GM10266 (cell line): ENCODE results near the gene SYNPO.

ENCODE experiments used
- DNase-seq: peaks from one replicate; pipeline ENCODE4 v3.0.0; 2012; ENCODE audit errors: extremely low spot score
- CTCF ChIP-seq: IDR thresholded peaks from 2 replicates; pipeline ENCODE4 v1.5.1; 2012; ENCODE audit warnings: mild to moderate bottlenecking, low read depth; ENCODE audit not compliant: control insufficient read depth, insufficient read depth; ENCODE audit errors: missing control alignments

SYNPO gene

GRCh38 chr5:150603491-150603890 lies 37.0 kb upstream of the SYNPO start:
- DNase-seq = no peak
- no peak for TF ChIP-seq CTCF

- no peak for DNase-seq
- TF ChIP-seq CTCF = no peak
These were observed 36.5 kb upstream of the SYNPO start for GRCh38 chr5:150604010-150604409.

- DNase-seq = no peak
- no peak for TF ChIP-seq CTCF
These were observed 35.5 kb upstream of the SYNPO start for GRCh38 chr5:150604894-150605440.

- no peak for TF ChIP-seq CTCF
- DNase-seq = no peak
These were observed 34.9 kb upstream of the SYNPO start for GRCh38 chr5:150605546-150605945.

GRCh38 chr5:150606476-150606875 lies 34.0 kb upstream of the SYNPO start:
- TF ChIP-seq CTCF = no peak
- no peak for DNase-seq

DNA sequence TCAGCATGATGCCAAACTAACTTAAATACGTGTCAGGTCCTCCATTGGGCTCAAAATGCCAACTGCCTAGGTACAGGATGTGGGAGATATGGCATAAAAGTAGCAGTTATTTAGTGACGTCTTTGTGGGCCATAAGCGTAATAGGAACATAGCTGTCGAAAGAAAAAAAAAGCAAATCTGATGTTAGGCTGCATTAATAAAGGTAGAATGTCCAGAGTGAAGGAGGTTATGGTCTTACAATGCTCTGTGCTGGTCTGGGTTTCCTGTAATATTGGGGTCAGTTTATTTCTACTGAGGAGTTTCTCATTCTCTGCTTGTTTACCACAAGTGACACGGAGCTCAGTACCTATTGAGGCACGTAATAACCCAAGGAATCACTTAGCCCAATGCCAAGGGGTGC lies 33.4 kb upstream of the SYNPO start:
- TF ChIP-seq CTCF = no peak
- DNase-seq = no peak

DNA sequence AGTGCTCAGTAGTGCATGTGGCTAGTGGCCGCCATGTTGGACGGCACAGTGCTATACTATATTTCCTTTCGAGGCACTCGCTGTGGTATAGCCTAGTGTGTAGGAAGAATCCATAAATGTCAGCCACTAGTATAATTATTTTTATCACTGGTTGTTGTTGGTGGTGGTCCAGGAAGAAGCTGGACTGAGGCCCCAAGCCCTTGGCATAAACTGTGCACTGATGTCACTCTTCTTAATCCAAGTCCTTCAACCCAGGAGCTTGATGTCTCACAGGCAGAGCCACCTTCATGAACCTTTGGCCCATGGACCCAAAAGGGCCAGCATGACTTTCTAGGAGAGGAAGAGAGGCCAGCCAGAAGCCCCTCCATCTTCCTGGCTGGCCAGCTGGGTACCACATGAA lies 32.5 kb upstream of the SYNPO start:
- DNase-seq = no peak
- TF ChIP-seq CTCF = no peak
